HG03139 (cell line): ENCODE results near the gene SART3.
"Not testable (repeated sequence)": the region's sequence is repeated elsewhere in the genome, so short reads cannot be mapped to it uniquely, and the experiment has no call there.

ENCODE experiments used
- ATAC-seq: cut with Tn5 transposase; IDR thresholded peaks from one replicate; pipeline ENCODE4 v1.9.1; 2021; ENCODE audit not compliant: unreplicated experiment

The SART3 gene

GRCh38 chr12:108582978-108583770 lies 22.2 kb upstream of the SART3 start:
- ATAC-seq: no peak

GRCh38 chr12:108582509-108582908 lies 21.5 kb upstream of the SART3 start:
- ATAC-seq: no peak

GRCh38 chr12:108581311-108582227 lies 20.6 kb upstream of the SART3 start:
- no peak for ATAC-seq

DNA sequence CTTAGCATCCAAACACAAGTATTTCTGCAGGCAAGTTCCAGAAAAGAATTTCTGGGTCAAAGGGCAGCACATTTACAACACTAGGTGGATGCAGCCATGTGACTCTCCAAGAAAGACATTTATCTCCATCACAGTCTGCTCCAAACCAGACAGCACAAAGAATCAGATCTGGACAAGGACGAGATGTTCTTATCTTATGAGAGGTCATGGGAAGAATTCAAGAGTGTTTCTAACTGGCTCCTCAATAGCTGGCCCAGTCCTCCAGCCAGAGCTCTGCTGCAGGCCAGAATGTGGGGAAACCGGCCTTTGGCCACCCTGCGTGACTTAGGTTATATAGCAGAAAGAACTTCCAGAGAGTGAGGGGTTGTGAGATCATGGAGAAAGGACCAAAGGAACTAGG lies 19.6 kb upstream of the SART3 start:
- ATAC-seq: no peak

DNA sequence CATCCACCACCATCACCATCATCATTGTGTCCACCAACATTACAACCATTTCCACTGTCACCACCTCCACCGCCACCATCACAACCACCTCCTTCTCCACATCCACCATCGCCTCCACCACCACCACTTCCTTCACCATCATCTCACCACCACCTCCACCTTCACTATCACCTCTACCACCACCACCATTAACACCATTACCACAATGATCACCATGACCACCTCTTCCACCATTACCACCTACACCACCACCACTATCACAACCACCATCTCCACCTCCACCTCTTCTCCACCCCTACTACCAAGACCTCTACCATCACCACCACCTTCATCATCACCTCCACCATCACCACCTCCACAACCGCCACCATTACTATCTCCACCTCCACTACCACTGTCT lies 17.8 kb upstream of the SART3 start:
- ATAC-seq: no peak

DNA sequence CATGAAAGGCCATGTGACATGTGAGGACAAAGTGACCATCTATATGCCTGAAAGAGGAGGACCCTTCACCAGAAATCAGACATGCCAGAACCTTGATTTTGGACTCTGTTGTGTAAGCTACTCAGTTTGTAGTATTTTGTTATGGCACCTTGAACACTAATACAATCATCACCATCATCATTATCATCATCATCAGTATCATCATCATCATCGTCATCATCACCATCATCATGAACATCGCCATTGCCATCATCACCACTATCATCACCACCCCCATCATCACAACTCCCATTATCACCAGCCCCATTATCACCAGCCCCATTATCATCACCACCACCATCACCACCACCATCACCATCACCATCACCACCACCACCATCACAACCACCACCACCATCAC lies 17.3 kb upstream of the SART3 start:
- ATAC-seq: no peak

- ATAC-seq: no peak
These were observed 16.5 kb upstream of the SART3 start for GRCh38 chr12:108577458-108577857.

GRCh38 chr12:108576660-108577234 lies 15.8 kb upstream of the SART3 start:
- ATAC-seq: no peak

GRCh38 chr12:108575199-108575912 lies 14.4 kb upstream of the SART3 start:
- ATAC-seq: no peak

- not testable (repeated sequence) for ATAC-seq
These were observed 13.3 kb upstream of the SART3 start for GRCh38 chr12:108574276-108574675.

- no peak for ATAC-seq
These were observed 12.3 kb upstream of the SART3 start for GRCh38 chr12:108573317-108573716.

DNA sequence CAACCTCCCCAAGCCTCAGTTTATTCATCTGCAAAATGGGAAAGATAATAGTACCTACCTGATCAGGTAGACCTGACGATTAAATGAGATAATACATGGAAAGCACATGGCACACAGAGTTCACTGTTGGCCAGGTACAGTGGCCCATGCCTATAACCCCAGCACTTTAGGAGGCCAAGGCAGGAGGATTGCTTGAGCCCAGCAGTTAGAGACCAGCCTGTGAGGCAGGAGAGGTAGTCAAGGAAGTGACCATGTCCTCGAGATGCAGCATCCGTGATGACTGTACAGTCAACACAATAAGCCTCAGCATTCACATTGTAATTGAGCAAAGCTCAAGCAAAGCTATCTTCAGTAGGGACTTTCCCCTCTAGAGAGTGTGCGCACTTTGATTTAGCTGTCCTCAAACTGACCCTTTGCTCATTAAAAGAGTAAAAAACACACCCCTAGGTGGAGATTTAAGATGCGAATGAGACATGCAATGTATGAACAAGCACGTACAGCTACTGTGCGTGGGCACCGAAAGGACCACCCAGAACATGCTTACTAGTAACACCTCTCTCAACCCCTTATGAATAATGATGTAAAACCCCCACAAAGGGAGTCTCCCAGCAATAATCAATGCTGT lies 11.3 kb upstream of the SART3 start:
- no peak for ATAC-seq

- no peak for ATAC-seq
These were observed 10.7 kb upstream of the SART3 start for GRCh38 chr12:108571609-108572165.

DNA sequence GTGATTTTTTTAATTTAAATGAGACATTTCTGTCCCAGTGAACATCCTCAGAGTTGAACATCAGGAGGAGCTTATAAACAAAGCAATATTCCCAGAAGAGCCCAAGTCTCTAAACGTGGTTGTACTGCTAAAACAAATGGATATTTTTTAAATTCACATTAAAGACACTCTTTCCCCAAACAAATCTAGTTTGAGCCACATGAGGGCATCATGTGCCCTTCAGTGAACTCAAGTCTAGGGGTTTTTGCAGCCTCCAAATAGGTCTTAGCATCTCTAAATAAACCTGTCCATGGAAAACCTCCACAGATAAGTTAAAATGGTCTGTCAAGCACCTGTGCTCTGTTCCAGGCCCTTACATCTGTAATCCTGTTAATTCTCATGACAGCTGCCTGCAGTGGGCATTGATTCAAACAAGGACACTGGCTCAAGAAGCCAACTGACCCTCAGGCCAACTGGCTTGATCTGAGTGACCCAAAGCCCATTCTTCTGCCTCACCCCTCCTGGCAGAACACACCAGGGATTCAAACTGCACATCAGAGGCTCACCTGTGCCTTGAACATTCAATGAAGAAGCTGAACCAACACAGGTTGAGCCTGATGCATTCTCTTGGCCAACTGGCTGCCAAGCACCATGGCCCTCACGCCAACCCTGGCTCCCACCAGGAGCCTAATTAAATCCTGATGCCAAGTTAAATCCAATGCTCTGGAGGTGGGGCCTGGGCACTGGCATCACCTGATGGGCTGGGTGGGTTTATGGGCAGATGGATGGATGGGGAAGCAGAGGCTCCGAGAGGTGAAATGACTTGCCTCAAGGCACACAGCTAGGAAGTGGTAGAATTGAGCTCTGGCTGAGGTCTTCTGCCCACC lies 10.0 kb upstream of the SART3 start:
- no peak for ATAC-seq

GRCh38 chr12:108568338-108569154 lies 7.6 kb upstream of the SART3 start:
- peak; percentile 59 for ATAC-seq

DNA sequence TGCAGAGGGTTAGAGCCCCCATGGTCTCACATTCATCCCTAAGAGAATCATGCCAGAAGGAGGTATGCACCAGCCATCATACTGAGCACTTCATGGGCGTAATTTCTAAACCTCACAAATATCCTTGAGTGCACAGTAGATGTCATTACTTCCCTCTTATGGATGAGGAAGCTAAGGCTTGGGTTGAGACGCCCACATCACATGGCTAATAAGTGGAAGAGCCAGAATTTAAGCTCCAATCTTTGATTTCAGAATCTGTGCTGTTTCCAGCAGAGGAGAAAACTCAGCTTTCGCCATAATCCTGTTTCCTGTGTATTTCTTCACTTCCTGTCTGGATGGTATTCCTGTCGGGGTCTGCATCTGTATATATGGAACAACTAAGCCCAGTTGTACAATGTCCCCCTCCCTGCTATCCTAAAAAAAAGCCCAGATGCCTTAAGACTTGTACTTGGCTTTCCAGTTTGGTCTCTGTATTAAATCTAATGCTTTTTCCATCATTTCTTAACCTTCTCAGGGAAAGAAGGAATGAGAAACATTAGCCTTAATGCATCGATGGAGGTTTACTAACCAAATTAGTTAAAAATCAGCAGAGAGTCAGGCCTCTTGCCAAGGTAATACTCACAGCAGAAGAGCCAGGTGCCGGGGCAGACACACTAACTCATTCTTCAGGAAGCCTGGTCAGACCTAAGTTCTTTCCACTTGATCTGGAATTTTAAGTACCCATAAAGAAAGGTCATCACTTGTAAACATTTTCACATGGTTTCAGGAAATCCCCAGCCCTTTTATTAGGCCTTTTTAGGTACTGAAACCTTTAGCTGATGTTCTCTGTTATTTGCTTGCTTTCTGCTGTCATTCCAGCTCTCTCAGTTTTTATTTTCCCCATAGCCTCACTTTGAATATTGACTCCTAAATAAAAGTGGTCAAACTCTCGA lies 6.7 kb upstream of the SART3 start:
- no peak for ATAC-seq

- ATAC-seq: no peak
These were observed 5.5 kb upstream of the SART3 start for GRCh38 chr12:108566452-108566851.
